HG02973 (cell line): Measurements from ENCODE around the gene RFXANK.
"Not testable (repeated sequence)": the region's sequence is repeated elsewhere in the genome, so short reads cannot be mapped to it uniquely, and the experiment has no call there.

Experiments
- ATAC-seq: cut with Tn5 transposase; IDR thresholded peaks from one replicate; pipeline ENCODE4 v1.9.1; 2021; ENCODE audit warnings: moderate library complexity; ENCODE audit not compliant: unreplicated experiment

The RFXANK gene

DNA sequence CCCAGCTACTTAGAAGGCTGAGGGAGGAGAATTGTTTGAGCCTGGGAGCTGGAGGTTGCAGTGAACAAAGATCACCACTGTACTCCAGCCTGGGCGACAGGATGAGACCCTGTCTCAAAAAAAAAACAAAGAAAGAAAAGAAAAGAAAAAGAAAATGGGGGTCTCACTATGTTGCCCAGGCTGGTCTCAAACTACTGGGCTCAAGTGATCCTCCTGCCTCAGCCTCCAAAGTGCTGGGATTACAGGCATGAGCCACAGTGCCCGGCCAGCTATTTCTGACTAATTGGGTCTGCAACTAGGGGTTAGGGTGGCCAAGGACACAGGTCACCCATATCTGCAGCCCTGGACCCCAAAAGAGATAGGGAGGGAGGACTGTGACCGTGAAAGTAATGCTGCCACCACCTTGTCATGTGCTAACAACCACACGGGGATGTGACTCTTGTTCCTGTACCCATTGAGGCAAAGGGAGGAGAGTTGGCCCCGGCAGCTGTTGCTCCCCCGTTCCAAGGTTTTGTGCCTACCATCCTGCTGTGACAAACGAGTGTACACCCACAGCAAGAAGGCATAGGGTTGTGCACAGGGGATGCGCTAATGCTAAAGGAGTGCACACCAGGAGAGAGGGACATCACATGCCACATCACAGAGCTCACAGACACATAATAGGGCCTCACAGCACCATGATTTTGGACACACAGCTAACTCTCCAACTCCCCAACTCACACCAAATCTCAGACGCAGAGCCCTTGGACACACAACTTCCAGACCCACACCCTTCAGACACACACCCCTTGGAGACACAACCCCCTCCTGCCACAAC lies 22.6 kb upstream of the RFXANK start:
- ATAC-seq: no peak

DNA sequence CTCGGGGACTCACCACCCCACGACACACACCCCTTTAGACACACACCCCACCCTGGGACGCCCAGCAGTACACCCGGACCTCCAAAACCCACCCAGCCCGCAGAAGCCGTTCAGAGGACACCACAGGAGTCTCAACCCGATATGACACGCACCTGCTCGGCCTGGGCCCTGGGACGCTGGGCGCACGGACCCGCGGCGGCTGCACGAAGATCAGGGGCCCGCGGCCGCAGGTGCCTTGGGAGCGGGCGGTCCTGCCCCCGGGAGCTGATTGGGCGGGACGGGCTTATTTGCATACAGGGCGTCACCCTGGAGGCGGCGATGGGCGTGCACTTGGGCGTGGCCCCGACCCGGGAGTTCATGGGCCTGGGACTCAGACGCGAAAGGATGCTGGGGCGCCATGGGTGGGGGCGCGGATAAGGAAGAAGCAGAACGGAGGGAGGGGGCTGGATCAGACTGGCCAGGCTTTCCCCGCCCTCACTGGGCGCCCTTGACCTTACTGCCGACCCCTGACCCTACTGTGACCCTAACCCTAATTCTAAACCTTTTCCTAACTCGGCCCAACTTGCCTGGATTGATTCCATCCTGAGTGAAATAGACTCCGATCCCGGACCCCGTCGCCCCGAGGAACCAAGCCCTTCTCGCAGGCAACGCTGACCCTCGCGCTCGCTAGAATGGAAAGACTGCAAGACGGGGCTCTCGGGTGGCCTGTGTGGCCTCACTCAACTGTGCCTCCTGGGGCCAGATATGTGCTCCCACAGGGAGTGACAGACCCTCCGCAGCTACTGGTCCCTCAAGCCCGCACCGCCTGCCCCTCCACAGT lies 21.8 kb upstream of the RFXANK start, which contains the start of gene MEF2B:
MEF2B (minus strand) TSS at position 211 of the 820 bp plus-strand sequence. CDS start 19,528 bp downstream, outside the sequence.
- peak; percentile 79 for ATAC-seq

GRCh38 chr19:19170873-19171672 lies 21.0 kb upstream of the RFXANK start:
- ATAC-seq: no peak

DNA sequence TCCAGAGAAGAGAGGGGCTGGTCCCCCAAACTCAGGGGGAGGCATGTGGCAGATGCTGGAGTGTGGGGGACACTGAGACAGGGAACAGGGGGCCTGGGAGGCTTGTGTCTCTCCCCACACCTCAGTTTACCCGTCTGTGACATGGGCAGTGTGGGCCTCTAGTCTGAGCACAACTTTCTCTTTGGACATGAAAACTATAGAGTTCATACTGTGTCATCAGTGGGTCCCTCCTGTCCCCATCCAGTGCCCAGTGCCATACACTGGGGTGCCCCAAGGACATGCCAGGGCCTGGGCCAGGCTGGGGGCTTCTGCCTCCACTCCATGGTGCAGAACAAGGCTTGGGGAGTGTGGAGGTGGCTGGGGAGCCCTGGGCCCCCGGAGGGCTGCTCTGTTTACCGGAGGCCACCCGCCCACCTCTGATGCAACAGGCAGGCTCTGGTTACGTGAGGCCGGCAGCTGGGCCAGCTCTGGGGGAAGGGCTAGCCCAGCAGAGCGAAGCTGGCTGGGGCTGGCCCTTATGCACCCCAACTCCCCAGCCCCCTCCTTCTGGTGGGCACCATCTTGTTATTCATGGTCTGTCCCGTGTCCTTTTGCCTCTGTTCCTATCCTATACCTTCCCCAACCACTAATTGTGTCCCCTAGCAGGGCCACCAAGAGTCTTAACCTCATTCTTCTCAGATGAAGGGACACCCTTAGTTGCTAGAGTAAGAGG lies 20.1 kb upstream of the RFXANK start:
- ATAC-seq: no peak

GRCh38 chr19:19173243-19173642 lies 18.8 kb upstream of the RFXANK start:
- ATAC-seq: not testable (repeated sequence)

GRCh38 chr19:19176950-19177349 lies 15.1 kb upstream of the RFXANK start:
- no peak for ATAC-seq

- ATAC-seq: no peak
These were observed 12.3 kb upstream of the RFXANK start for GRCh38 chr19:19179548-19180441.

- ATAC-seq: no peak
These were observed 10.5 kb upstream of the RFXANK start for GRCh38 chr19:19181488-19181998.

- ATAC-seq: no peak
These were observed 6.0 kb upstream of the RFXANK start for GRCh38 chr19:19185853-19186740.

DNA sequence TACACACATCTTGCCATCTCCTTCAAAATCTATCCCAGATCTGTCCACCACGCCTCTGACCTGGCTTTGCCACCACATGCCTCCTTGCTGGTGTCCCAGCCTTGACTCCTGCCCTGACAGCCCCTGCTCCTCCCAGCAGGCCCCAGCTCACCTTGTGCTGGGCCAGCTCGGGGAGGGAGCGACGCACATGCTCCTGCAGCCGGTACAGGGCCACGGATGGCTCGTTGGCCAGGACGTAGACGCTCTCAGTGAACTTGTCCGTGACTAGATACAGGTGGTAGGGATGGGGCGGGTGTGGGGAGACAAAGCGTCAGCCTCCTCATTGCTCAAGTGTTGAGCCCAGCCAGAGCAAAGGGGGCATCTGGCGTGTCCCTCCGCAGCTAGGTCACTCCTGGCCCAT lies 5.3 kb upstream of the RFXANK start:
- ATAC-seq: no peak

- ATAC-seq: no peak
These were observed 335 bp upstream of the RFXANK start for GRCh38 chr19:19191768-19192077.

DNA sequence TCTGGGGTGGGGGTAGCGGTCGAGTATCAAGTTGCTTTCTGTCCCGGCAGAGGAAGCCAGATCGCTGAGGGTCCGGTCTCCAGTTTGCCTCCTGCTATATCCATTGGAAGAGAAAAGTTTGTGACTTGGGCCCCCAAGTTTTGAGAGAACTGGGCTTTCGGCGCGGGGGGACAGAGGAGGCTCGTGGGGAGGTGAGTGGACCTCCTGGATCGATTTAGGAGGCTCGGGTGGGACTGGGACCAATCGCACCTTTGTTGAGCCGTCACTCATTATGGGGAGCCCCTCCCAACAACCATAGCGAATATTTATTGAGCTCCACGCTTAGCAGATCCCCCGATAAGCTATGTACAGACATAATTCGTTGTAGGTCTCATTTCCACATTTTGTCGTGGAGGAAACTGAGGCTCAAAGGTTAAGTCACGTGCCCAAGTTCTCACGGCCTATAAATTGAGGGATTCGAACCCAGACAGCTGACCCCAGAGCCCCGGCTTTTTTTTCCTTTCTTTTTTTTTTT lies 909 bp downstream of the RFXANK start:
- ATAC-seq: no peak

DNA sequence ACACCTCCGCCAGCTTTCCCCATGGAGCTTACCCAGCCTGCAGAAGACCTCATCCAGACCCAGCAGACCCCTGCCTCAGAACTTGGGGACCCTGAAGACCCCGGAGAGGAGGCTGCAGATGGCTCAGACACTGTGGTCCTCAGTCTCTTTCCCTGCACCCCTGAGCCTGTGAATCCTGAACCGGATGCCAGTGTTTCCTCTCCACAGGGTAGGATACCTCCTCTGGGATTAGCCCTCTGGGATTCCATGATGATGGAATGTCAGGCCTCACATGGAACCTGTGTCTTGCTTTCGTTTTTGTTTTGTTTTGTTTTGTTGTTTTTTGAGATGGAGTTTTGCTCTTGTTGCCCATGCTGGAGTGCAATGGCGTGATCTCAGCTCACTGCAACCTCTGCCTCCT lies 1.9 kb downstream of the RFXANK start:
- ATAC-seq: no peak

GRCh38 chr19:19201697-19202630 lies 9.9 kb downstream of the RFXANK start:
- ATAC-seq: no peak

DNA sequence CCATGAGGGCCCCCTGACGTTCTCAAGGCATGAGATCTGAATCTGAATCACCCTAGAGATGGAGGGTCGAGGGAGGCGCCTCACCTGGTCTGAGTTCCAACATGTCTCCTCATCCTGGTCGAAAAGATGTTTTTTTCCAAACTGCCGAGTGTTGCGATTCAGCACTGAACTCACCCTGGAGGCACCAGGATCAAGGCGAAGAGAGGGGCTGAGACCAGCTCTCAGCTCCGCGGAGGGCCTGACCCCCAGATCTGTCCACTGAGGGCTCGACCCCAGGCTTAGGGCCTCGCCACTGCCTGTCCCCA lies 10.6 kb downstream of the RFXANK start:
- peak; percentile 9 for ATAC-seq

DNA sequence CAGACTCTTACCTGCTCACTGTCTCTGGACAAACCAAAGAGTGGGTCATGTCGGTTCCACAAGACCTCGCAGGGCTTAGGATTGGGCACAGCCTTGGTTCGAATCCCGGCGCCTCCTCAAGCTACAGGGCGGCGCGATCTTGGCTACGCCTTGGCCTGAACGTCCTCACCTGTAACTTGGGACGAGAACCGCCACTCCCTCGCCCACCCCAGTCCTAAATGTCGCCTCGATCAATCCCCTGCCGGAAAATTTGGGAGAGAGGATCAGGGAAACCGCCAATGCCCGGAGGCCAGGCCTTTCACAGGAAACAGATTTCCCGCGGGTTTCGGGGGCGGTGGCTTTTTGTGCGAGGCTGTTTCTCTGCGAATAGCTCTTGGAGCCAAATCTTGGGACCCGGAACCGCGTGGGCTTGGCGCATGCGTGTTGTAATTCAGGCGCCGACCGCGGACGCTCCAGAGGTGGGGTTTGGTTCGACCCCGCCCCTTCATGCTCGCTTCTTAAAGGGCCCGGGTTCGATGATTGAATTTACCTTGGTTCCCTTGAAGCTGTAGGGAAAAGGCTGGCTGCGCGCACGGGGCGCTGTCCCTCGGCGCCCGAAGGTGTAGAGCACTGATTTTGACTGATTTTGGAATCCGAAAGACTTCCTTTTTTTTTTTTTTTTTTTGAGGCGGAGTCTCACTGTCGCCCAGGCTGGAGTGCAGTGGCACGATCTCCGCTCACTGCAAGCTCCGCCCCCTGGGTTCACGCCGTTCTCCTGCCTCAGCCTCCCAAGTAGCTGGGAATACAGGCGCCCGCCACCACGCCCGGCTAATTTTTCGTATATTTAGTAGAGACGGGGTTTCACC lies 11.2 kb downstream of the RFXANK start, which contains the start of gene NR2C2AP:
NR2C2AP (minus strand) TSS at position 403 of the 845 bp plus-strand sequence; CDS start at position 49, 354 bp downstream.
- peak; percentile 63 for ATAC-seq
